Measurements from ENCODE around the gene CASP14. TPM values are rescaled to one million over a fixed set of nuclear protein-coding genes. Genes with fewer than 3 reads are reported as not detected.
A peak's percentile ranks its signal among the peaks of the same experiment; 100 is the strongest.
"Not testable (repeated sequence)": the region's sequence is repeated elsewhere in the genome, so short reads cannot be mapped to it uniquely, and the experiment has no call there.

The CASP14 gene, protein sequence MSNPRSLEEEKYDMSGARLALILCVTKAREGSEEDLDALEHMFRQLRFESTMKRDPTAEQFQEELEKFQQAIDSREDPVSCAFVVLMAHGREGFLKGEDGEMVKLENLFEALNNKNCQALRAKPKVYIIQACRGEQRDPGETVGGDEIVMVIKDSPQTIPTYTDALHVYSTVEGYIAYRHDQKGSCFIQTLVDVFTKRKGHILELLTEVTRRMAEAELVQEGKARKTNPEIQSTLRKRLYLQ
- not detected for total RNA-seq
- not detected for polyA plus RNA-seq

- ChIA-PET POLR2A (no interaction called here), CTCF (no interaction called here)
- H3K4me3 ChIP-seq (ENCODE audit: low read length): no peak within 1 kb of the TSS
- H3K36me3 ChIP-seq (ENCODE audit: insufficient read depth, low read length): no peaks in the 10 kb centered on the region
- H3K9me3 ChIP-seq (ENCODE audit: low read length): no peaks in the 10 kb centered on the region
- no peak for DNase-seq
- no peak within 1 kb of the TSS for H3K27ac Mint-ChIP-seq
- H3K27me3 Mint-ChIP-seq: peaks cover 34 to 69% of the 10 kb centered on the region in 2 donors
- peaks cover 4% of the 10 kb centered on the region for H3K27me3 ChIP-seq (ENCODE audit: insufficient read depth, low read length, poor library complexity, severe bottlenecking)
- H3K9me3 Mint-ChIP-seq: peaks cover 0 to 3% (median 0%) of the 10 kb centered on the region in 5 donors
- H3K36me3 Mint-ChIP-seq: no peaks in the 10 kb centered on the region
- no peak within 1 kb of the TSS for H3K27ac ChIP-seq (ENCODE audit: low read depth, low read length)
- no peak within 1 kb of the TSS for H3K4me3 Mint-ChIP-seq
- H3K4me1 Mint-ChIP-seq: no peaks in the 10 kb centered on the region
- H3K4me1 ChIP-seq (ENCODE audit: insufficient read depth, low read length): no peaks in the 10 kb centered on the region
Measured at GRCh38 chr19:15048885-15049541, at the start of gene CASP14. TSS of gene CASP14 (plus strand) at chr19:15049480. CDS start at chr19:15052252, 2,772 bp downstream.

GRCh38 chr19:15008308-15008707 is 41.0 kb upstream of the CASP14 start:
- Histone ChIP-seq H3K27me3 (ENCODE audit: insufficient read depth, low read length, poor library complexity, severe bottlenecking) (no peaks in the 10 kb centered on the region), H3K4me3 (ENCODE audit: low read length) (no peak overlapping the region), H3K27ac (ENCODE audit: low read depth, low read length) (no peak overlapping the region), H3K36me3 (ENCODE audit: insufficient read depth, low read length) (no peaks in the 10 kb centered on the region), H3K4me1 (ENCODE audit: insufficient read depth, low read length) (no peaks in the 10 kb centered on the region), H3K9me3 (ENCODE audit: low read length) (no peaks in the 10 kb centered on the region)
- ChIA-PET POLR2A (no interaction called here), CTCF (no interaction called here)
- no peak for DNase-seq
- H3K4me3 Mint-ChIP-seq: no peak overlapping the region
- H3K27ac Mint-ChIP-seq: no peak overlapping the region
- H3K36me3 Mint-ChIP-seq: no peaks in the 10 kb centered on the region
- H3K27me3 Mint-ChIP-seq: peaks cover 27 to 58% of the 10 kb centered on the region in 2 donors
- H3K4me1 Mint-ChIP-seq: no peaks in the 10 kb centered on the region
- no peaks in the 10 kb centered on the region for H3K9me3 Mint-ChIP-seq

GRCh38 chr19:15010501-15011300 is 38.6 kb upstream of the CASP14 start:
- H3K9me3 Mint-ChIP-seq: peaks cover 0 to 2% (median 0%) of the 10 kb centered on the region in 5 donors
- Histone ChIP-seq H3K27ac (ENCODE audit: low read depth, low read length) (no peak overlapping the region), H3K27me3 (ENCODE audit: insufficient read depth, low read length, poor library complexity, severe bottlenecking) (no peaks in the 10 kb centered on the region), H3K4me3 (ENCODE audit: low read length) (no peak overlapping the region), H3K4me1 (ENCODE audit: insufficient read depth, low read length) (no peaks in the 10 kb centered on the region), H3K9me3 (ENCODE audit: low read length) (no peaks in the 10 kb centered on the region), H3K36me3 (ENCODE audit: insufficient read depth, low read length) (no peaks in the 10 kb centered on the region)
- no peak overlapping the region for H3K4me3 Mint-ChIP-seq
- ChIA-PET POLR2A (no interaction called here), CTCF (no interaction called here)
- no peak for DNase-seq
- no peaks in the 10 kb centered on the region for H3K36me3 Mint-ChIP-seq
- no peaks in the 10 kb centered on the region for H3K4me1 Mint-ChIP-seq
- no peak overlapping the region for H3K27ac Mint-ChIP-seq
- H3K27me3 Mint-ChIP-seq: peaks cover 15 to 63% of the 10 kb centered on the region in 2 donors

- no peaks in the 10 kb centered on the region for H3K27me3 ChIP-seq (ENCODE audit: insufficient read depth, low read length, poor library complexity, severe bottlenecking)
- Mint-ChIP-seq H3K27ac (no peak overlapping the region), H3K4me3 (no peak overlapping the region), H3K27me3 (peaks cover 26 to 58% of the 10 kb centered on the region in 2 donors), H3K36me3 (no peaks in the 10 kb centered on the region), H3K9me3 (peaks cover 0 to 2% (median 0%) of the 10 kb centered on the region in 5 donors), H3K4me1 (no peaks in the 10 kb centered on the region)
- ChIA-PET CTCF (no interaction called here), POLR2A (no interaction called here)
- H3K36me3 ChIP-seq (ENCODE audit: insufficient read depth, low read length): no peaks in the 10 kb centered on the region
- DNase-seq: no peak
- H3K4me3 ChIP-seq (ENCODE audit: low read length): no peak overlapping the region
- H3K9me3 ChIP-seq (ENCODE audit: low read length): no peaks in the 10 kb centered on the region
- H3K27ac ChIP-seq (ENCODE audit: low read depth, low read length): no peak overlapping the region
- no peaks in the 10 kb centered on the region for H3K4me1 ChIP-seq (ENCODE audit: insufficient read depth, low read length)
Measured at GRCh38 chr19:15014579-15014978, 34.7 kb upstream of the CASP14 start.

DNA sequence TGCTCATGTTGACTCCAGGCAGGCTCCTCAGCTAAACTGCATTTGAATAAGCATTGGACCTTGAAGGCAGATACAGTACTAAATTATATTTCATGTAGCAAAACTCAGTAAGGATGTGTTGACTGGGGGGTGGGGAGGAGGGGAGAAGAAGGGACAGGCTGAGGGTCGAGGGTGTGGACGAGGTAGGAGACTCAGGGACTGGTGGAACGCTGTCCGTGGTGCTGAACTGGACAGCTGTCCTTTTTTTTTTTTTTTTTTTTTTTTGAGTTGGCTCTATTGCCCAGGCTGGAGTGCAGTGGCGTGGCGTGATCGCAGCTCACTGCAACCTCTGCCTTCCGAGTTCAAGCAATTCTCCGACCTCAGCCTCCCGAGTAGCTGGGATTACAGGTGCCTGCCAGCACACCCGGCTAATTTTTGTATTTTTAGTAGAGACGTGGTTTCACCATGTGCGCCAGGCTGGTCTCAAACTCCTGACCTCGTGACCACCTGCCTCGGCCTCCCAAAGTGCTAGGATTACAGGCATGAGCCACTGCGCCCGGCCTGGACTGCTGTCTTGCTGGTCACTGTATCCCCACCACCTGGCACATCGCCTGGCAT is 33.2 kb upstream of the CASP14 start:
- Histone ChIP-seq H3K9me3 (ENCODE audit: low read length) (no peaks in the 10 kb centered on the region), H3K27ac (ENCODE audit: low read depth, low read length) (no peak overlapping the region), H3K27me3 (ENCODE audit: insufficient read depth, low read length, poor library complexity, severe bottlenecking) (no peaks in the 10 kb centered on the region), H3K4me1 (ENCODE audit: insufficient read depth, low read length) (no peaks in the 10 kb centered on the region), H3K4me3 (ENCODE audit: low read length) (no peak overlapping the region), H3K36me3 (ENCODE audit: insufficient read depth, low read length) (no peaks in the 10 kb centered on the region)
- DNase-seq: no peak
- Mint-ChIP-seq H3K4me3 (no peak overlapping the region), H3K27me3 (peaks cover 21 to 48% of the 10 kb centered on the region in 2 donors), H3K4me1 (no peaks in the 10 kb centered on the region), H3K27ac (no peak overlapping the region), H3K9me3 (peaks cover 0 to 2% (median 0%) of the 10 kb centered on the region in 5 donors), H3K36me3 (no peaks in the 10 kb centered on the region)
- CTCF ChIA-PET: no interaction called here
- POLR2A ChIA-PET: no interaction called here

DNA sequence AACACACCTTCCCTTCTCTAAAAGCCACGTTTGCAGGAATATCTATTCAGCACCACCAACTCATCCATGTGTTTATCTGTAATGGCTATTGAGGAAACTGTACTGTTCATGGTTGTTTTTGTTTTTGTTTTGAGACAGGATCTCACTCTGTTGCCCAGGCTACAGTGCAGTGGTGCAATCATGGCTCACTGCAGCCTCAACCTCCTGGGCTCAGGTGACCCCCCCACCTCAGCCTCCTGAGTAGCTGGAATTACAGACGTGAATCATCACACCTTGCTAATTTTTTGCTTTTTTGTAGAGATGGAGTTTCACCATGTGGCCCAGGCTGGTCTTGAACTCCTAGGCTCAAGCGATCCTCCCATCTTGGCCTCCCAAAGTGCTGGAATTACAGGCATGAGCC is 30.4 kb upstream of the CASP14 start:
- H3K9me3 Mint-ChIP-seq; POLR2A ChIA-PET; H3K4me3 ChIP-seq (ENCODE audit: low read length); CTCF ChIA-PET; H3K27ac ChIP-seq (ENCODE audit: low read depth, low read length); H3K4me1 ChIP-seq (ENCODE audit: insufficient read depth, low read length); DNase-seq; H3K27me3 ChIP-seq (ENCODE audit: insufficient read depth, low read length, poor library complexity, severe bottlenecking); H3K36me3 Mint-ChIP-seq; H3K36me3 ChIP-seq (ENCODE audit: insufficient read depth, low read length); H3K4me3 Mint-ChIP-seq; H3K4me1 Mint-ChIP-seq; H3K9me3 ChIP-seq (ENCODE audit: low read length): not testable (repeated sequence)
- peak overlapping the region in 1 of 8 donors; percentile 1 for H3K27ac Mint-ChIP-seq
- H3K27me3 Mint-ChIP-seq: peaks cover 16 to 38% of the 10 kb centered on the region in 2 donors

GRCh38 chr19:15021286-15022007 is 27.8 kb upstream of the CASP14 start:
- Mint-ChIP-seq H3K9me3 (no peaks in the 10 kb centered on the region), H3K4me3 (no peak overlapping the region), H3K4me1 (no peaks in the 10 kb centered on the region), H3K27ac (no peak overlapping the region), H3K27me3 (peaks cover 13 to 30% of the 10 kb centered on the region in 2 donors), H3K36me3 (no peaks in the 10 kb centered on the region)
- Histone ChIP-seq H3K27me3 (ENCODE audit: insufficient read depth, low read length, poor library complexity, severe bottlenecking) (no peaks in the 10 kb centered on the region), H3K9me3 (ENCODE audit: low read length) (no peaks in the 10 kb centered on the region), H3K36me3 (ENCODE audit: insufficient read depth, low read length) (no peaks in the 10 kb centered on the region), H3K4me1 (ENCODE audit: insufficient read depth, low read length) (no peaks in the 10 kb centered on the region), H3K27ac (ENCODE audit: low read depth, low read length) (no peak overlapping the region), H3K4me3 (ENCODE audit: low read length) (no peak overlapping the region)
- no peak for DNase-seq
- POLR2A ChIA-PET: no interaction called here
- CTCF ChIA-PET: no interaction called here

Data from CD8-positive, alpha-beta memory T cell (primary cell).